Smooth muscle cell of trachea (primary cell): ENCODE data around the gene C1orf21. TPM values are rescaled to one million over a fixed set of nuclear protein-coding genes. Genes with fewer than 3 reads are reported as not detected.

Experiments
- total RNA-seq: library from RNA; depleted of rRNA; stranded (reverse); fragments of >200 nt; gene quantifications from 2 replicates; pipeline ENCODE4 v1.2.1, GENCODE V29; 2014

C1orf21 gene
- total RNA-seq = 50.9 and 51.3 TPM in 2 replicates

DNA sequence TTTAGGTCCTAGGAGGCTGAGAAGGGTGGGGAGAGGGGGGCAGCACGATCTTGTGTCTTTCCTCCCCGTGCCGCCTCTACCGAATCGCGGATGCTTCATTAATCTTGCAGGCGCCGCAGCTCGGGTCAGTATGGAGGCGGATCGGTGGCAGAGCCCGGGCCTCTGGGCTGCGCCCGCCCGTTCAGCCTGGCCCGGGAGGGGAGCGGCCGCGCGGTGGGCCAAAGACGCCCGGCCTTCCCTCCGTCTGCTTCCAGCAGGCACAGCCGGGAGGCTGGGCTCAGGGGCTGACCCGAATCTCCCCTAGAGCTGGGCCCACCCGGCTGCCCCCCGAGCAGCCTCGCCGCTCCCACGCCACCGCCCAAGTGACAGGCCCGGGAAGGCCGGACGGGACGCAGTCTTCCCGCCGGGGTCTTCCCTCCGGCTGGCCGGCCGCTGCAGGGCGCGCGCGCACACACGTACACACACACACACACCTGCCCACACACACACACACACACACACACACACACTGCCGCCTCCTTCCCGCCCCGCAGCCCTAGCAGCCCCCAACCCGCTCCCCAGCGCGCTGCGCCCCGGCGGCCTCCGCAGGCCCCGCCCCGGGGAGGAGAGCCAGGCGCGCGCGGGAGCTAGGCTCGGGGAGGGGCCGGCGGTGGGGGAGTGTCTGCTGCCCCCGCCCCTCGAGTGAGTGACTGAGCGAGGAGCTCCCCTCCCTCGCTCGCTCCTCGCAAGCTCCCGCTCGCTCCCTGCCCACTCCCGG, at the start of gene C1orf21:
Gene C1orf21, plus strand, starts transcription at position 718 of the 757 bp plus-strand sequence. CDS start 90,481 bp downstream, outside the sequence.

